Fibroblast of lung (primary cell): ENCODE data around the gene MAP3K9.

Source experiments
- EZH2 ChIP-seq: IDR thresholded peaks from 2 replicates; pipeline ENCODE4 v1.5.1; 2012; ENCODE audit warnings: low read length, control low read depth, mild to moderate bottlenecking; ENCODE audit errors: missing control alignments
- TF ChIP-seq, protein P1 (sequence below), 2 donors: IDR thresholded peaks in 1 of 2; conservative IDR thresholded peaks in 1 of 2; 1 replicate in 1 of 2; 2 replicates in 1 of 2; pipeline ENCODE4 v1.5.1; 2011 to 2012; ENCODE audit warnings: low read length in 2 of 2, control low read depth in 1 of 2, inconsistent platforms in 1 of 2, low read depth in 1 of 2, mild to moderate bottlenecking in 1 of 2

DNA sequence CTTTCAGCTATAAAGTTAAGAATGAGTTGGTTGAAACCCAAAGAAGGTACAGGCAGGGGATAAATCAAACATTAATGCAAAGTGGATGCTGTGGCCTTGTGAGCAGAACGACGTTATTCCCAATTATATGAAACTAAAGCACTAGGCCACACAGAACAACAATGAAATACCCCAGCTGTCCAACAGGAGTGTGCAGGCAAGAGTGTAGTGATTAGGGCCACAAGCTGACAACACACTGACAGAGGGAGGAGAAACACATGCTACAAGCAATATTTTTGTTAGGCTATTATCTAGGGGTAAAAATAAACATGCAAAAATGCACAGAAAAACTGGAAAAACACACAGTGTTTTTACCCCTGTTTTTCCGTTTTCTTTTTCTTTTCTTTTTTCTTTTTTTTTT, 15.0 kb downstream of the MAP3K9 start:
- TF ChIP-seq, protein P1, sequence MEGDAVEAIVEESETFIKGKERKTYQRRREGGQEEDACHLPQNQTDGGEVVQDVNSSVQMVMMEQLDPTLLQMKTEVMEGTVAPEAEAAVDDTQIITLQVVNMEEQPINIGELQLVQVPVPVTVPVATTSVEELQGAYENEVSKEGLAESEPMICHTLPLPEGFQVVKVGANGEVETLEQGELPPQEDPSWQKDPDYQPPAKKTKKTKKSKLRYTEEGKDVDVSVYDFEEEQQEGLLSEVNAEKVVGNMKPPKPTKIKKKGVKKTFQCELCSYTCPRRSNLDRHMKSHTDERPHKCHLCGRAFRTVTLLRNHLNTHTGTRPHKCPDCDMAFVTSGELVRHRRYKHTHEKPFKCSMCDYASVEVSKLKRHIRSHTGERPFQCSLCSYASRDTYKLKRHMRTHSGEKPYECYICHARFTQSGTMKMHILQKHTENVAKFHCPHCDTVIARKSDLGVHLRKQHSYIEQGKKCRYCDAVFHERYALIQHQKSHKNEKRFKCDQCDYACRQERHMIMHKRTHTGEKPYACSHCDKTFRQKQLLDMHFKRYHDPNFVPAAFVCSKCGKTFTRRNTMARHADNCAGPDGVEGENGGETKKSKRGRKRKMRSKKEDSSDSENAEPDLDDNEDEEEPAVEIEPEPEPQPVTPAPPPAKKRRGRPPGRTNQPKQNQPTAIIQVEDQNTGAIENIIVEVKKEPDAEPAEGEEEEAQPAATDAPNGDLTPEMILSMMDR (conservative IDR thresholded peaks at IDR 0.05 in 1 of 2, IDR thresholded peaks at IDR 0.05 in 1 of 2; ENCODE audit: low read depth in 1 of 2, low read length in 2 of 2): no peak
- no peak for TF ChIP-seq EZH2
